ENCODE data around the gene FAM234A. TPM values are rescaled to one million over a fixed set of nuclear protein-coding genes. Genes with fewer than 3 reads are reported as not detected.

The FAM234A gene
- total and polyA plus RNA-seq, 8 donors, result 49.7 to 92.6 (median 58.1) TPM

DNA sequence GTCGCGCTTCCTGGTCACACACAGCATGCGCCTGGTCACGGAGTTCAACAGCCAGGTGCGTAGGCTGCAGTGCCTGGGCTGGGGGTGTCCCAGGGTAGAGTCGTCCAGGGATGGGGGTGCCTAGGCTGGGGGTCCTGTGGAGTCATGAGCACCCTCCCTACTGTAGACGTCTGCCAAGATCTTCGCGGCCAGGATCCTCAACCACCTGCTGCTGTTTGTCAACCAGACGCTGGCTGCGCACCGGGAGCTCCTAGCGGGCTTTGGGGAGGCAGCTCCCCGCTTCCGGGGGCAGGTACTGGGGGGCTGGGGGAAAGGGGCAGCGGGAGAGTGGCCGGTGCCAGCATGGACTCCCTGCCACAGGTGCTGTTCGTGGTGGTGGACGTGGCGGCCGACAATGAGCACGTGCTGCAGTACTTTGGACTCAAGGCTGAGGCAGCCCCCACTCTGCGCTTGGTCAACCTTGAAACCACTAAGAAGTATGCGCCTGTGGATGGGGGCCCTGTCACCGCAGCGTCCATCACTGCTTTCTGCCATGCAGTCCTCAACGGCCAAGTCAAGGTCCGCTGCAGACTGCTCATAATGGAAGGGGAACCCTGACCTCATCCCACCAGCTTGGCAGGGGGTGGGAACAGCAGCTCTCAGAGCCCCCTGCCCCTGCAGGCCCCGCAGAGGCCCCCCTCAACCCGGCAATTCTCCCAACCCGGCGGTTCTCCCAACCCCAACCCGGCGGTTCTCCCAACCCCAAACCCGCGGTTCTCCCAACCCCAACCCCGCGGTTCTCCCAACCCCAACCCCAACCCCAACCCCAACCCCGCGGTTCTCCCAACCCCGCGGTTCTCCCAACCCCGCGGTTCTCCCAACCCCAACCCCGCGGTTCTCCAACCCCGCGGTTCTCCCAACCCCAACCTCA is 50.8 kb downstream of the FAM234A start:
- intact Hi-C loops (cut with DNase I), result no loop called here
- ATAC-seq (no peak), DNase-seq (peak in 1 of 4 donors; percentile 72)
- TF ChIP-seq, protein P1, sequence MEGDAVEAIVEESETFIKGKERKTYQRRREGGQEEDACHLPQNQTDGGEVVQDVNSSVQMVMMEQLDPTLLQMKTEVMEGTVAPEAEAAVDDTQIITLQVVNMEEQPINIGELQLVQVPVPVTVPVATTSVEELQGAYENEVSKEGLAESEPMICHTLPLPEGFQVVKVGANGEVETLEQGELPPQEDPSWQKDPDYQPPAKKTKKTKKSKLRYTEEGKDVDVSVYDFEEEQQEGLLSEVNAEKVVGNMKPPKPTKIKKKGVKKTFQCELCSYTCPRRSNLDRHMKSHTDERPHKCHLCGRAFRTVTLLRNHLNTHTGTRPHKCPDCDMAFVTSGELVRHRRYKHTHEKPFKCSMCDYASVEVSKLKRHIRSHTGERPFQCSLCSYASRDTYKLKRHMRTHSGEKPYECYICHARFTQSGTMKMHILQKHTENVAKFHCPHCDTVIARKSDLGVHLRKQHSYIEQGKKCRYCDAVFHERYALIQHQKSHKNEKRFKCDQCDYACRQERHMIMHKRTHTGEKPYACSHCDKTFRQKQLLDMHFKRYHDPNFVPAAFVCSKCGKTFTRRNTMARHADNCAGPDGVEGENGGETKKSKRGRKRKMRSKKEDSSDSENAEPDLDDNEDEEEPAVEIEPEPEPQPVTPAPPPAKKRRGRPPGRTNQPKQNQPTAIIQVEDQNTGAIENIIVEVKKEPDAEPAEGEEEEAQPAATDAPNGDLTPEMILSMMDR (IDR thresholded peaks at IDR 0.05), result no peak
- Histone ChIP-seq H3K36me3 (peaks cover 0 to 41% of the 10 kb centered on the region in 2 donors), H3K4me1 (peaks cover 6% of the 10 kb centered on the region in 2 donors), H3K4me3 (no peak overlapping the region), H3K27me3 (peaks cover 13 to 31% of the 10 kb centered on the region in 2 donors), H3K9me3 (no peaks in the 10 kb centered on the region), H3K27ac (no peak overlapping the region)

- H3K4me1 ChIP-seq, result no peaks in the 10 kb centered on the region
- ATAC-seq (no peak), DNase-seq (no peak)
- intact Hi-C loops (cut with DNase I), result no loop called here
- peaks cover 0 to 54% of the 10 kb centered on the region in 2 donors for H3K36me3 ChIP-seq
- no peaks in the 10 kb centered on the region for H3K9me3 ChIP-seq
- H3K4me3 ChIP-seq, result no peak overlapping the region
- peaks cover 1 to 19% of the 10 kb centered on the region in 2 donors for H3K27me3 ChIP-seq
- H3K27ac ChIP-seq, result no peak overlapping the region
- TF ChIP-seq, protein P1 (IDR thresholded peaks at IDR 0.05), result no peak
Observed at GRCh38 chr16:286491-287297, 52.1 kb downstream of the FAM234A start.

- TF ChIP-seq, protein P1 (IDR thresholded peaks at IDR 0.05), result no peak
Observed at GRCh38 chr16:287298-287811, 52.7 kb downstream of the FAM234A start.

GRCh38 chr16:287981-288920 is 53.6 kb downstream of the FAM234A start:
- Histone ChIP-seq H3K36me3 (peaks cover 0 to 70% of the 10 kb centered on the region in 2 donors), H3K27me3 (peaks cover 0 to 3% of the 10 kb centered on the region in 2 donors), H3K27ac (no peak overlapping the region), H3K9me3 (no peaks in the 10 kb centered on the region), H3K4me1 (no peaks in the 10 kb centered on the region), H3K4me3 (no peak overlapping the region)
- TF ChIP-seq, protein P1 (IDR thresholded peaks at IDR 0.05), result no peak
- intact Hi-C loops (cut with DNase I), result no loop called here
- no peak for ATAC-seq
- no peak for DNase-seq

More at GRCh38 chr16:287298-287811, 52.7 kb downstream of the FAM234A start:
- no peak for DNase-seq
- ATAC-seq, result no peak
- no peak overlapping the region for H3K4me3 ChIP-seq
- H3K27me3 ChIP-seq, result peaks cover 0 to 12% of the 10 kb centered on the region in 2 donors
- H3K9me3 ChIP-seq, result no peaks in the 10 kb centered on the region
- no peaks in the 10 kb centered on the region for H3K4me1 ChIP-seq
- H3K27ac ChIP-seq, result no peak overlapping the region
- intact Hi-C loops (cut with DNase I), result no loop called here
- peaks cover 0 to 61% of the 10 kb centered on the region in 2 donors for H3K36me3 ChIP-seq
